HG02981 (cell line): ENCODE data around the gene MRPL53.
"Not testable (repeated sequence)": the region's sequence is repeated elsewhere in the genome, so short reads cannot be mapped to it uniquely, and the experiment has no call there.

Experiments used
- ATAC-seq: cut with Tn5 transposase; IDR thresholded peaks from one replicate; pipeline ENCODE4 v1.9.1; 2021; ENCODE audit warnings: mild to moderate bottlenecking, moderate library complexity; ENCODE audit not compliant: unreplicated experiment

Gene MRPL53

DNA sequence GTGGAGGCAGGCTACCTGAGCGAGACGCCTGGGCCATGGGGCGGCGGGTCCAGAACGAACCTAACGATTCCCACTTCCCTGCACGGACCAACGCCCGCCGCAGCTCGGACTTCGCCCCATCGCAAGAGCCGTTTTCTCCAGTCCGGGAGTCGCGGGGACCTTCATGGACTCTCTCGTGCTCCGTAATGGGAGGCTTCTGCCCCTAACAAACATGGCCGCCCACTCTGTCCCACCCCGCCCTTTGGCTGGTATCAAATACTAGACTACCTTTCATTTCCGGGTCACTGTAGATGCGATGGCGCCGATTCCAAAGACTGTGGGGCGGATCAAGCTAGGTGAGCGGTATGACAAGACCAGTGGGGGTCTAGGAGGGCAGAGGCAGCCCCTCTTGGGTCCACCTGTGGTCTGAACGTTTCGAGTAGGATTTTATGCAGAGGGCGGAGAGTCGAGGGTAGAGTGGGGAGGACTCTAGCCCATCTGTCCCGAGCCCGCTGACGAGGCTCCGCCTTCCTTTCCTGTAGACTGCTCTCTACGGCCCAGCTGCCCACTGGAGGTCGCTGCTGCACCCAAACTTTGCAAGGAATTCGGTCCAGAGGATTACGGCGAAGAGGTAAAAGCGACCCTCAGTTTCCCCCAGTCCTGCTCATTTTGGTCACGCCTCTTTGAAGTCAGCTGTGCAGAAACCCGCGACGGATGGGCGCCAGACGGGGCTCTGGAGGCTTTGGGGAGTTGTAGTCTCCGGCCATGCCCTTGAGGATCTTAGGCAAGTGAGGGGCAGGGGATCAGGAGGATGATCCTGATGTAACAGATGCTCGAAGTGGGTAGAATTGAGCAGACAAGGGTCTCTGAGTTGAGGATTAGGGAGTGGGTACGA is 10.6 kb upstream of the MRPL53 start, which contains the start of the genes CCDC142 and TTC31:
CCDC142 (minus strand) TSS at position 198 of the 874 bp plus-strand sequence; CDS start at position 37, 161 bp downstream.
TTC31 (plus strand) TSS at position 281 of the 874 bp plus-strand sequence; CDS start at position 296, 15 bp downstream.
- ATAC-seq: peak; percentile 92

DNA sequence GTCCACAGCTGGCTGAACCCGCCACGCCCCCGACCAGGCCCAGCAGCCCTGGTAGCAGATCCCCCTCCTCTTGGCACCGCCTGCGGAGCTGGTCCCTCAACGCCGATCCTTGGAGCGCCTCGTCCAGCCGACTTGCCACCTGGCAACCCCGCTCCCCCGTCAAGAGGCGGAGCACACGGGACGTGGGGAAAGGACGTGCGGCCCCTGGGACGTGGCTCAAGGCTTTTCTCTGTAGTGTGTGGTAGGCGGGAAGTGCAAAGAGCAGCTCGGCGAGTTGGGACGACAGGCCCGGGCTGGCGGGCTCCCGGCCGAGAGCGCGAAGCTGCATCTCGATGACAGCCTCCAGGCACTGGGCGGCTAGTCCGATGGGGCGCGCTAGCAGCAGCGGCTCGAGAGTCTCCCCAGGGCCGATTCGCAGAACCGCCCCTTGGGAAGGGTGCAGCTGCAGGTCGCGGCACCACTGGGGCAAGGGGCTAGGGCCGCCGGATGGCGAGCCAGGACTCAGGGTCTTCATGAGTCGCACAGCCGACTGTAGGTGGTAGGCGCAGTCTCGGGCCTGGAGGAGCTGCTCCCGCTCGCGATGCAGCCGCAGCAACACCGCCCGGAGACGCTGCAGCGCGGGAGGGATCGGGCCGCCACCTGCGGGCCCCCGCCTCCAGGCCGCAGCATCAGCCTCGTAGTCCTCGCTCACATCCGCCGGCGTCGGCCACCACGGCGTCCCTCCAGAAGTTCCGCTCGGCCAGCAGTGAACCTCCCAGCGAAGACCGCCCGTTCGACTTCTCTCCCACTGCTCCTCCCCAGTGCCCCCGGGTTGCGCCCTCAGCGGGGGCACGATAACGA is 9.7 kb upstream of the MRPL53 start:
- peak; percentile 29 for ATAC-seq

DNA sequence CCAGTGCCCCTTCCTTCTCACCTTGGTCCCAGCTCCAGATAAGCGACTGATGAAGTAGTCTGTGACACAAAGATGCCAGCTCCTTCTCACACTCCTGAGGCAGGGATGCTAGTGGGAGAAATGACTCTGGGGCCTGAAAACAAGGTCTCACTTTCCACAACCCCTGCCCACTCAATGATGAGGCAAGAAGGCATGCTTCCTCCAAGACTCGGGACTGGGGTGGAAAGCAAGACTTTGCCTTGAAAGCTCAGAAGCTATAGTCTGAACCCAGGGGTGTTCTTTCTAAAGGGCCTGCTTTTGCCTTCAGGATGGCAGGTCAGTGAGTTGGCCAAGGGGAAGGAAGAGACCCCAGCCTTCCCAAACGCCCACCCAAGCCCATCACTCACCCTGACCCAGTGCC is 9.0 kb upstream of the MRPL53 start:
- no peak for ATAC-seq

DNA sequence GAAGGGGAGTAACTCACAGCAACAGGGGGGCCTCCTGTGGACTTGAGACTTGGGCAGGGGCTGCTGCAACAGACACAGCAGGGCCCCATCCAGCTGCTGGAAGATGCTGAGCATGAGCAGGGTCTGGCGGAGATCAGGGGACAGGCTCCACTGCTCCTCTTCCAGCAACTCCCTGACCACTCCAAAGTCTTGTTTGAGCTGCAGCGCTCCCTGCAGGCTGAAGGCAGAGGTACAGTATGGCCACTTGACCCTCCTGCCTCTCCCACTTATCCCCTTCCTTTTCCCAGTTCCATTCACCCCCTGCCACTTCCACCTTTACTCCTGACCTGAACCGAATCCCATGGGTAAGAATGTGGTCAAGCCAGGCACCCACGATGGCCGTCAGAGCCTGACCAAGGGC is 2.4 kb upstream of the MRPL53 start:
- ATAC-seq: no peak

DNA sequence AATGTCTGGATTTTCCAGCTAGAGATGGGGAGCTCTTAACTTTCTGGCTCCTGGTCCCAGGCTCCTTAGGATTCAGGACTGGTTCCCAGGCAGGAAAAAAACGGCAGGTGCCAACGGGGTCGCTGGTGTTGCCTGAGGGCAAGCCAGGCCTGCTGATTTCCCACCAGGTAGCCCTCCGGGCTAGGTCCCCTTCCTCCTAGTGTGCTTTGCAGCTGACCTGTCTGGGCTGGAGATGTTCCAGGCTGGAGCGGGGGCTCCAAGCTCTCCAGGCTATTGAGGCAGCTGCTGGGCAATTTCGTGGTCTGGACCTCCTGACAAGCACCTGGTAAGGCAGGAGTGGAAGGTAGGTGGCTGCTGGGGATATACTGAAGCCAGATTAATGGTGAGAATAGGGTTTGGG is 2.0 kb upstream of the MRPL53 start:
- no peak for ATAC-seq

DNA sequence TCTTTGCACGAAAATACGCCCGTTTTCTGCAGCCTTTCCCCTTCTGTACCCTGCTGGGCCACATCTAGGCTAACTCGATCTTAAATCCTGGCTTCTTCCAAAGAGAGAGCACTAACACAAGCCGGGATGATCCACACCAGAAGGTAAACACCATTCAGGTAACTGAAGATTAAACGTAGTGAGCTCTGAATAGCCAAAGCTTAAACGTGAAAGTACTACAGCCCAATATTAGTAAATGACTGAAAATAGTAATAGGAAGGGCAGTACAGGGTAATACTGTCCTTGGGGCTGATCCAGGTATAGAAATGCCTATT is 422 bp upstream of the MRPL53 start:
- peak; percentile 8 for ATAC-seq

DNA sequence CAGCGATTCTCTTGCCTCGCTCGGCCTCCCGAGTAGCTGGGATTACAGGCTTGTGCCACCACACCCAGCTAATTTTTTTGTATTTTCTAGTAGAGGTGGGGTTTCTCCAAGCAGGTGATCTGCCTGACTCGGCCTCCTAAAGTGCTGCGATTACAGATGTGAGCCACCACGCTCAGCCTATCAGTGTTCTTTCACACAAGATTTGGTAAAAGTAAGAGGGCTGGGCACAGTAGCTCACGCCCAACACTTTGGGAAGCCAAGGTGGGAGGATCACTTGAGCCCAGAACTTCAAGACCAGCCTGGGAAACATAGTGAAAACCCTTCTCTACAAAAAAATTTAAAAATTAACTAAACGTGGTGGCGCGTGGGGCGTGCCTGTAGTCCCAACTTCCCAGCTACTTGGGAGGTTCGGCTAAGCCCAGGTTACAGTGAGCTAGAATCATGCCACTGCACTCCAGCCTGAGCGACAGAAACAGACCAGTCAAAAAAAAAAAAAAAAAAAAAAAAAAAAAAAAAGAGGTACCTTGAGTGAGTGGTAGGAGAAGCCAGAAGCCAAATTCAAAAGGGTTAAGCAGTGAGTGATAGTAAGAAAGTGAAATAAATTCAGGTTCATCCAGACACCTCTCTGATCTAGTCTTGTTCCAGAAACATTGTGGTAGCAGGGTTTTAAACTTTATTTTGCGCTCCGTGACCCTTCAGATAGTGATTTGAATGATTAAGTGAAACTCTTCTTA is 981 bp downstream of the MRPL53 start:
- no peak for ATAC-seq

DNA sequence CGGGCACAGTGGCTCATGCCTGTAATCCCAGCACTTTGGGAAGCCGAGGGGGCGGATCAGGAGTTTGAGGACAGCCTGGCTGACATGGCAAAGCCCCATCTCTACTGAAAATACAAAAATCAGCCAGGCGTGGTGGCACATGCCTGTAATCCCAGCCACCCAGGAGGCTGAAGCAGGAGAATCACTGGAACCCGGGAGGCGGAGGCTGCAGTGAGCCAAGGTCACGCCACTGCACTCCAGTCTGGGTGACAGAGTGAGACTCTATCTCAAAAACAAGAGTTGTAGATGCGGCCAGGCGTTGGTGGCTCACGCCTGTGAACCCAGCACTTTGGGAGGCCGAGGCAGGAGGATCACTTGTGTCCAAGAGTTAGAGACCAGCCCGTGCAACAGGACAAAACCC is 1.7 kb downstream of the MRPL53 start:
- not testable (repeated sequence) for ATAC-seq

DNA sequence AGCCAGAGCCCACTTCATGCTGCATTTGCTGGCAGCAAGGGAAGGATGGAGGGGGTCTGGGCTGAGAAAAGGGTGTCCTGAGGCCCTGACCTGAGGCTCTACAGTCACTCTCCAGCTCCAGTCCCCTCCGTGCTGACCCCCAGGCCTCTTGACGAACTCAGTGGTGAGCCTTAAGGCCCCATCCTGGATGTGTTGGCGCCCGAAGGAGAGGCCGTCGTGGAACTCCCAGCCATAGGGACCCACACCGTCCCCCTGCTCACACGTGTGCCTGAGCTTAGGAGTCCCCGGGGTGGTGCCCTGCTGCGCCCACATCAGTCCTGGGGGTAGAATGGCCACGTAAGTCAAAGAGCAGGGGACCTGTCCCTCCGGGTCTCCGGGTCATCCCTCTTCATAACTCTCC is 8.1 kb downstream of the MRPL53 start:
- ATAC-seq: no peak

DNA sequence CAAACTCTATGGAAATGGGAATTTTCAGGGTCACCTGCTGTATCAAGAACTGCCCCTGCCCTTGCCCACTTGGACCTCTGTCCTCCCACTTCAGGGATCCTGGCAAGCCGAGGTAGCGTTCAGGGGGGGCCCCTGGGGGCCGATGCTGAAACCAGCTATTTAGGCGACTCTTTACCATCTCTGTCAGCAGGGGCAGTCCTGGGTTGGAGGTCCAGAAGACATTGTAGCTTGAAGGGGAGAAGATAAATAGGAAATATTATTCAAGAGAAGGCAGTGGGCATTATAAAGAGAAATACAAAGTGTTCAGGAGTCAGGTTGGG is 9.7 kb downstream of the MRPL53 start:
- ATAC-seq: no peak

DNA sequence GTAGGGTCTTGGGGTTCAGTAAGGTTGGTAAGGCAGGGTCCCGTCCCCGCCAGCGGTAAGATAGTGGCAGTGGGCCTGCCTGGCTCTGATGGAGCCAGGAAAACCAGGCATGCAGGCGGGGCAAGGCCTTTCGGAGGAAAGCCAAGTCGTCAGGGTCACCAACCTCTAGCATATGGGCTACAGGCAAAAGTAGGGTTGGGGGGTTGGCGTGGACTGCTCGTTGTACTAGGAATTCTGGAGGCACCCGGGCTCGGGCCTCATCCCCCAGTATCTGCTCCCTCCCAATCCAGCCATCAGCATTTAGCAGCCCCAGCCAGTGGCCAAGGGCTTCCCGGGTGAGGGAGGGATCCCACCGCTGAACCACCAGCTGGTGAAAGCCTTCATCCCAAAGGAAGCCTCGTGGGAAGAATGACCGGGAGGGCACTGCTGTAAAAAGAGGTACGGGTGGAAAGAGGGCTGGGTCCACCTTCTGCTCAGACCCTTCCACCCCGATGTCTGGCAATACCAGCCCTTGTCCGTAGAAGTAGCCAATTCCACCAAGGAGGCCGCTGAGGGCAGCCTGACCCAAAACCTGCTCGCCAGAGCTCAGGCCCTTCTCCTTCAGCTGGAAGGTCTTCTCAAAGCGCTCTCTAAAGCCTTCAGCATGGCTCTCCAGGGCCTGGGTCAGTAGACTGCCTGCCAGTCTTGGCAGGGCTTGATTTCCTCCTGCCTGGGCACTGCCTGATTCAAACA is 10.3 kb downstream of the MRPL53 start:
- no peak for ATAC-seq

DNA sequence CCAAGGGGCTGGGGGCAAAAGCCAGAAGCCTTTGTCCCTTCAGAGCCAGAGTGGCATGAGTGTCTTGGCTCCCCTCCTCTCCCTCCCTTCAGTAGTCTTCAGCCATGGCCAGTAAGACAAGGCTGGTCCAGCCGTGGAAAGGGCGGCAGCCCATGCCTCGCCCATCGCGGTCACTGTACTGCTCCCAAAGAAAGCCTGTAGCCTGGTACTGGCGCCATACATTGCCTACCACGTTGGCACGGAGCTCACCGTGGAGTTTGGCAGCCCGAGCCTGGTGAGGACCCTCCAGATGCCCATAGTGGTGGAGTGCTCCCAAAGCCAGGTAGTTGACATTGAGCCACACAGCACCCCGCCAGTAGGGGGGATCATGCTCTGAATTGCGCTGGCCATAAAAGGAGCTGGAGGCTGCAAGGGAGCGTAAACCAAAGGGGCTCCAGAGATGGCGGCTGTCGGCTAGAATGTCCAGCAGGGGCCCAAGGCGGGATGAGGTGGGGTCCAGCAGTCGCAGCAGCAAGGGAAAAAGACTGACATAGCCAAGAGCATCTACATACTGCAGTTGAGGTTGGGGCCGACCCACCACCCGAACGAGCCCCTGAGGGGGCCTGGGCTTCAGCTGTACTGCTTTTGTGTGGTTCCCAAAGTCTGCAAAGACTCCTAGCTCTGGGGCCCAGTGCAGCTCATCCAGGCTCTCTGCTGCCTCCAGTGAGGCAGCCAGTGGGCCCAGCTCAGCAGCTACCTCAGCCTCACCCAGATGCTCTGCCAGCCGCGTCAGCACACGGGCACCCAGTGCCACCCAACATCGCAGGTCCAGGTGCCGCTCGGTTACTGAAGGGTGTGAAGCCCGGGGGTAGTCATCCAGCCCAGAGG is 11.1 kb downstream of the MRPL53 start:
- ATAC-seq: no peak

DNA sequence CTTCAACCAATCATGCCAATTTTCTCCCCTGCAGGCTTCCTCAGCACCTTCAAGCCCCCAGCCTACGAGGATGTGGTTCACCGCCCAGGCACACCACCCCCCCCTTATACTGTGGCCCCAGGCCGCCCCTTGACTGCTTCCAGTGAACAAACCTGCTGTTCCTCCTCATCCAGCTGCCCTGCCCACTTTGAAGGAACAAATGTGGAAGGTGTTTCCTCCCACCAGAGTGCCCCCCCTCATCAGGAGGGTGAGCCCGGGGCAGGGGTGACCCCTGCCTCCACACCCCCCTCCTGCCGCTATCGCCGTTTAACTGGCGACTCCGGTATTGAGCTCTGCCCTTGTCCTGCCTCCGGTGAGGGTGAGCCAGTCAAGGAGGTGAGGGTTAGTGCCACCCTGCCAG is 12.3 kb downstream of the MRPL53 start:
- ATAC-seq: not testable (repeated sequence)

DNA sequence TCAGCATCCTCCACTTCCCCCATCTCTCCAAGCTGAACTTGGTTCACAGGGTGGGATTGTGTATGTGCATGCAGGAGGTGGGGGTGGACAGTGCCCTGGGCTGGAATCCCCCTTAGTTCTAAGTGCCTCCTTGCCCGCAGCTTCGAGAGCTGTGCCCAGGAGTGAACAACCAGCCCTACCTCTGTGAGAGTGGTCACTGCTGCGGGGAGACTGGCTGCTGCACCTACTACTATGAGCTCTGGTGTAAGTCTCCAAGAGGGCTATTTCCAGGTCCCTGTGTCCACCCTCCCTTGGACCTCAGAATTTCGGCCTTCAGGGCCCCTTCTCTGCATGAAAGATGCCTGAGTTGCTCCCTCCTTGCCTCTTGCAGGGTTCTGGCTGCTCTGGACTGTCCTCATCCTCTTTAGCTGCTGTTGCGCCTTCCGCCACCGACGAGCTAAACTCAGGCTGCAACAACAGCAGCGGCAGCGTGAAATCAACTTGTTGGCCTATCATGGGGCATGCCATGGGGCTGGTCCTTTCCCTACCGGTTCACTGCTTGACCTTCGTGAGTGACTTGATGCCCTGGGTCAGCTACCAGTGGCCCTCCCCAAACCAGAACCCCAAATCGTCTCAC is 12.9 kb downstream of the MRPL53 start:
- ATAC-seq: not testable (repeated sequence)

DNA sequence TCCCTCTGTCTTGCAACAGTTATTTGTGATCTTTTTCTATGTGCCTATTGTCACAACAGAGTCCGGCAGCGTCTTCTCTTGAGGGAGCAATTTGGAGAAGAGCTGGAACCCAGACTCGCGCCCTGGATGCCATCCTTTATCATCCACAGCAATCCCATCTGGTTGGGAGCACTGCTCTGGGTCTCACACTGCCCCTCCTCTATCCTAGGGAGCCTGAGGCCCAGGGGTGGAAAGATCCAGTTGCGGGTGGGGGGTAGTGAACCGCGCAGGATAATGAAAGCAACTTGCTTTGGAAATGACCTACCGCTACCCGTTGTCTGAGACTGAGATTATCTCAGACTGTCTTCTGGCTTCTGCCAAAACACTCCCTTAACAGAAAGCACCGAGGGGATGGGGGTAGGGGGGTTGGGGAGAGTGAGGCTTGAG is 13.5 kb downstream of the MRPL53 start:
- ATAC-seq: no peak

DNA sequence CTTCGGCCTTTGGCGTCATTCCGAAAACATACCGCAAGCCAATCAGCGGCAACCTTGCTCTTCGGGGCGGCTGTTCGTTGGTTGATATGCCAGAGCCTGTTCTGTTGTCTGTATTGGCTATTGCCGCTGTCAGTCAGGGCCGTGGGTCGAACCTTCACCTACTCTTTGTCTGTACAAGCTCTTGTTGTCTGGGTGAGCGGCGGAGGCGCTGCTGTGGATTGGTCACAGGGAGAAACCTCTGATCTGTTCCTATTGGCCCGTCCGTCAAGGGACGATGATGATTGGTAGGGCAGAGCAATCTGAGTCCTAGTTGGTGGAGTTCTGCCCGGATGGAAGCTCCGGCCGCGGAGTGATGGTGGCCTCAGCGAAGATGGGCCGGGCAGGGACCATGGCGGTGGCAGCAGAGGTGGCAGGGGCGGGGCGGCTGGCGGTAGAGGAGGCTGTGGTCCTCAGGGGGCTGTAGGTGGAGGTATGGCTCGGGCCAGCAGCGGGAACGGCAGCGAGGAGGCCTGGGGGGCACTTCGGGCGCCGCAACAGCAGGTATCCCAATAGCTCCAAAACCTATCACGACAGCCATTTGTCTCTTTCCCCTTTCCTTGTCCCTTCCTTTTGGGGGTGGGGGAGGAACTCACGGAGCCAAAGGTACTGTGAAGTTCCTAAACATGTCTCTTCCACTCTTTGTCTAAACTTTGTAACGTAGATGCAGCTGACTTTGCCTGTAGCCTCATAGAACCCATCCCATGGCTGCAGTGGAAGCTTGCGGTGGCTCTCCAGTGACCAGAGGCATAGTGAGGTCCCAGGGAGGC is 14.1 kb downstream of the MRPL53 start, which contains the start of gene WBP1:
WBP1 (plus strand) TSS at position 307 of the 806 bp plus-strand sequence; CDS start at position 472, 165 bp downstream.
- ATAC-seq: peak; percentile 80

DNA sequence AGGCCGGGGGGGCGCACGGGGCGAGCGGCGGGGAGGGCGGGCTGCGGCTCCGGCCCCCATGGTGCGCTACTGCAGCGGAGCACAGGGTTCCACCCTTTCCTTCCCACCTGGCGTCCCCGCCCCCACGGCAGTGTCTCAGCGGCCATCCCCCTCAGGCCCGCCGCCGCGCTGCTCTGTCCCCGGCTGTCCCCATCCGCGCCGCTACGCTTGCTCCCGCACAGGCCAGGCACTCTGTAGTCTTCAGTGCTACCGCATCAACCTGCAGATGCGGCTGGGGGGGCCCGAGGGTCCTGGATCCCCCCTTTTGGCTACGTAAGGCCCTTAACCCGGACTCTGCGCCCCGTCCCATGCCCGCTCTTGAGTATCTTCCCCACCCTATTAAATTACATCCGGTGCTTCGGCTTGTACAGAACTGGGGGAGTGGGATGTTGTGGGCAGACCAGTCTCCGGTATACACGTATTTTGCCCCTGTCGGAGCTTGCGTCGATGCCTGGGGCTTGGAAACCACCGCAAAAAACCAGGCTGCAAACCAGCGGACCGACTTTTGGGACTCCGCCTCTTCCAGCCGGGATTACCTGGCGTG is 14.8 kb downstream of the MRPL53 start:
- peak; percentile 27 for ATAC-seq

DNA sequence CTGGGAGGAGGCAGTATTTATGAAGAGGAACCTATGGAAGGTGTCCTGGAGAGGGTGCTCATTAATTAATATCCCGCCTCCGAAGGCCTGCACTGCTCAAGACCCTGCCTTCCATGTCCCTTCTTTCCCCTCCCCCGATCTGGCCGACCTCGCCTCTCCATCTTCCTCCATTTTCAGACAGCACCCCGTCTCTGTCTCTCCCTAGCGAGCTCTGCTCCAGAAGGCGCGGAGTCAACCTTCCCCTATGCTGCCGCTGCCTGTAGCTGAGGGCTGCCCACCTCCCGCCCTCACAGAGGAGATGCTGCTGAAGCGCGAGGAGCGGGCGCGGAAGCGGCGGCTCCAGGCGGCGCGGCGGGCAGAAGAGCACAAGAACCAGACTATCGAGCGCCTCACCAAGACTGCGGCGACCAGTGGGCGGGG is 15.3 kb downstream of the MRPL53 start:
- ATAC-seq: no peak
